H9 (cell line): Measurements from ENCODE around the gene CLIP4. TPM values are rescaled to one million over a fixed set of nuclear protein-coding genes. Genes with fewer than 3 reads are reported as not detected.

Experiments used
- DNase-seq: peaks from one replicate; pipeline ENCODE4 v3.0.0-alpha.2; 2017
- H2AFZ ChIP-seq: one replicate; pipeline ENCODE4 v1.6.1; 2013; ENCODE audit warnings: mild to moderate bottlenecking, low read length, control low read depth, moderate library complexity
- H2AK5ac ChIP-seq: 2 replicates; pipeline ENCODE4 v1.6.1; 2013; ENCODE audit warnings: low read length, control low read depth, mixed read lengths; ENCODE audit not compliant: insufficient read length
- H2BK120ac ChIP-seq: one replicate; pipeline ENCODE4 v1.6.1; 2013; ENCODE audit warnings: low read depth, mild to moderate bottlenecking, low read length, control low read depth, inconsistent platforms; ENCODE audit not compliant: poor library complexity, severe bottlenecking
- H2BK12ac ChIP-seq: 2 replicates; pipeline ENCODE4 v1.6.1; 2013; ENCODE audit warnings: low read length, control low read depth, mixed read lengths, low read depth; ENCODE audit not compliant: insufficient read length
- H2BK15ac ChIP-seq: 2 replicates; pipeline ENCODE4 v1.6.1; 2013; ENCODE audit warnings: low read depth, low read length, control low read depth
- H2BK20ac ChIP-seq: one replicate; pipeline ENCODE4 v1.6.1; 2013; ENCODE audit warnings: low read depth, mild to moderate bottlenecking, low read length, control low read depth, inconsistent platforms; ENCODE audit not compliant: poor library complexity, severe bottlenecking
- H2BK5ac ChIP-seq: 2 replicates; pipeline ENCODE4 v1.6.1; 2013; ENCODE audit warnings: low read length, control low read depth, mixed read lengths; ENCODE audit not compliant: insufficient read length
- H3K14ac ChIP-seq: 2 replicates; pipeline ENCODE4 v1.6.1; 2013; ENCODE audit warnings: low read length, control low read depth; ENCODE audit not compliant: insufficient read depth
- H3K18ac ChIP-seq: 2 replicates; pipeline ENCODE4 v1.6.1; 2013; ENCODE audit warnings: low read depth, mild to moderate bottlenecking, mixed read lengths, low read length, control low read depth; ENCODE audit not compliant: insufficient read length
- H3K23ac ChIP-seq: 2 replicates; pipeline ENCODE4 v1.6.1; 2013; ENCODE audit warnings: low read length, control low read depth, mixed read lengths, low read depth; ENCODE audit not compliant: insufficient read length
- H3K23me2 ChIP-seq: 2 replicates; pipeline ENCODE4 v1.6.1; 2013; ENCODE audit warnings: low read depth, mild to moderate bottlenecking, mixed read lengths, low read length, control low read depth; ENCODE audit not compliant: insufficient read length, poor library complexity, severe bottlenecking
- H3K27ac ChIP-seq: 2 replicates; pipeline ENCODE4 v1.5.1; 2013; ENCODE audit warnings: low read length, control low read depth, mixed read lengths, low read depth; ENCODE audit not compliant: insufficient read length
- H3K27me3 ChIP-seq: 2 replicates; pipeline ENCODE4 v1.6.1; 2013; ENCODE audit warnings: low read length, control low read depth, inconsistent platforms; ENCODE audit not compliant: insufficient read depth
- H3K4ac ChIP-seq: 2 replicates; pipeline ENCODE4 v1.6.1; 2013; ENCODE audit warnings: low read depth, mild to moderate bottlenecking, control low read depth, inconsistent platforms, low read length, moderate library complexity
- H3K4me1 ChIP-seq: 2 replicates; pipeline ENCODE4 v1.6.1; 2013; ENCODE audit warnings: low read length, control low read depth, inconsistent platforms; ENCODE audit not compliant: insufficient read depth
- H3K4me2 ChIP-seq: 2 replicates; pipeline ENCODE4 v1.6.1; 2013; ENCODE audit warnings: low read length, control low read depth, mixed read lengths; ENCODE audit not compliant: insufficient read length, insufficient read depth
- H3K56ac ChIP-seq: 2 replicates; pipeline ENCODE4 v1.6.1; 2013; ENCODE audit warnings: low read depth, mild to moderate bottlenecking, mixed read lengths, low read length, control low read depth; ENCODE audit not compliant: insufficient read length
- H3K79me1 ChIP-seq: 2 replicates; pipeline ENCODE4 v1.6.1; 2013; ENCODE audit warnings: low read depth, mild to moderate bottlenecking, moderate library complexity, low read length, control low read depth, inconsistent platforms; ENCODE audit not compliant: insufficient read depth, poor library complexity, severe bottlenecking
- H3K79me2 ChIP-seq: 2 replicates; pipeline ENCODE4 v1.6.1; 2013; ENCODE audit warnings: low read length, control low read depth, inconsistent platforms; ENCODE audit not compliant: insufficient read depth
- H3K9ac ChIP-seq: 2 replicates; pipeline ENCODE4 v1.6.1; 2013; ENCODE audit warnings: low read length, control low read depth, mixed read lengths; ENCODE audit not compliant: insufficient read length; ENCODE audit errors: extremely low read depth
- H3K9me3 ChIP-seq: one replicate; pipeline ENCODE4 v1.6.1; 2013; ENCODE audit warnings: low read depth, low read length, inconsistent platforms; ENCODE audit not compliant: control insufficient read depth
- H3T11ph ChIP-seq: one replicate; pipeline ENCODE4 v1.6.1; 2013; ENCODE audit warnings: mild to moderate bottlenecking, low read length, control low read depth, inconsistent platforms
- H4K20me1 ChIP-seq: one replicate; pipeline ENCODE4 v1.6.1; 2013; ENCODE audit not compliant: control insufficient read depth, insufficient read length, insufficient read depth
- H4K5ac ChIP-seq: 2 replicates; pipeline ENCODE4 v1.6.1; 2013; ENCODE audit warnings: low read depth, mild to moderate bottlenecking, mixed read lengths, low read length, control low read depth; ENCODE audit not compliant: insufficient read length
- H4K8ac ChIP-seq: replicated peaks from 2 replicates; pipeline ENCODE4 v1.6.1; 2013; ENCODE audit warnings: low read length, control low read depth, mixed read lengths, low read depth; ENCODE audit not compliant: insufficient read length
- H4K91ac ChIP-seq: 2 replicates; pipeline ENCODE4 v1.6.1; 2013; ENCODE audit warnings: low read depth, mild to moderate bottlenecking, moderate library complexity, mixed read lengths, low read length, control low read depth; ENCODE audit not compliant: insufficient read length
- H3K27ac Mint-ChIP-seq, 3 experiments: 2 replicates in 2 of 3; 3 replicates in 1 of 3; pipeline ENCODE4 v1.8.0; 2020 to 2021; ENCODE audit warnings: mixed read lengths in 3 of 3, mild to moderate bottlenecking in 1 of 3, moderate library complexity in 1 of 3
- H3K27me3 Mint-ChIP-seq: 2 replicates; pipeline ENCODE4 v1.8.0; 2021; ENCODE audit warnings: low read depth, mild to moderate bottlenecking, moderate library complexity, mixed read lengths
- H3K36me3 Mint-ChIP-seq, 3 experiments: 2 replicates in 2 of 3; 3 replicates in 1 of 3; pipeline ENCODE4 v1.8.0; 2020 to 2021; ENCODE audit warnings: low read depth in 3 of 3, mixed read lengths in 3 of 3; ENCODE audit not compliant: insufficient read depth in 1 of 3
- H3K4me1 Mint-ChIP-seq, 2 experiments: 2 replicates each; pipeline ENCODE4 v1.8.0; 2020; ENCODE audit warnings: mixed read lengths in 2 of 2
- H3K4me3 Mint-ChIP-seq, 2 experiments: 2 replicates in 1 of 2; 3 replicates in 1 of 2; pipeline ENCODE4 v1.8.0; 2020 to 2021; ENCODE audit warnings: mild to moderate bottlenecking in 2 of 2, mixed read lengths in 2 of 2, moderate library complexity in 1 of 2
- H3K9me3 Mint-ChIP-seq, 2 experiments: 2 replicates in 1 of 2; 3 replicates in 1 of 2; pipeline ENCODE4 v1.8.0; 2020; ENCODE audit warnings: mild to moderate bottlenecking in 2 of 2, mixed read lengths in 2 of 2, moderate library complexity in 1 of 2
- WGBS: extraction: QIAGEN DNeasy Blood & Tissue Kit; methylation state at CpG from one replicate; pipeline ENCODE4 v1.1.7; 2013; ENCODE audit warnings: missing lambda C conversion rate, low lambda C conversion rate, mixed read lengths; ENCODE audit not compliant: insufficient read length; ENCODE audit errors: extremely low coverage; 5-methylcytosine and 5-hydroxymethylcytosine counted together
- total RNA-seq: library from RNA; stranded (reverse); gene quantifications from 2 replicates; pipeline ENCODE4 v1.2.1, GENCODE V29; 2021
- TF ChIP-seq, protein P1 (sequence below): fragments of 200-600 bp; sonication (generic); conservative IDR thresholded peaks from 3 replicates; pipeline ENCODE4 v1.8.0; 2021; ENCODE audit warnings: antibody characterized with exemption, mild to moderate bottlenecking

CLIP4 gene
- total RNA-seq, 1 experiment from 2014 or later: 0.66 TPM

- Histone ChIP-seq H4K91ac (no peak overlapping the region), H3K4me2 (no peak overlapping the region), H3K9me3 (no peaks in the 10 kb centered on the region), H2BK120ac (no peak overlapping the region), H2BK12ac (no peak overlapping the region), H2BK15ac (no peak overlapping the region), H3K4me1 (no peaks in the 10 kb centered on the region; the same call in 1 of the 2 replicates), H4K8ac (no peak overlapping the region), H3K27me3 (no peaks in the 10 kb centered on the region), H3K27ac (no peak overlapping the region), H2AFZ (no peak overlapping the region), H3K4ac (no peak overlapping the region), H3K56ac (no peak overlapping the region), H4K5ac (no peak overlapping the region), H3K23me2 (no peaks in the 10 kb centered on the region), H3K79me1 (no peaks in the 10 kb centered on the region), H3K23ac (no peak overlapping the region), H3T11ph (no peak overlapping the region), H3K14ac (no peak overlapping the region), H2BK20ac (no peak overlapping the region), H3K9ac (no peak overlapping the region), H3K79me2 (no peaks in the 10 kb centered on the region), H2AK5ac (no peak overlapping the region), H3K18ac (no peak overlapping the region), H4K20me1 (no peaks in the 10 kb centered on the region), H2BK5ac (no peak overlapping the region)
- no peak overlapping the region for H3K4me3 Mint-ChIP-seq
- no peak for DNase-seq
- TF ChIP-seq, protein P1, sequence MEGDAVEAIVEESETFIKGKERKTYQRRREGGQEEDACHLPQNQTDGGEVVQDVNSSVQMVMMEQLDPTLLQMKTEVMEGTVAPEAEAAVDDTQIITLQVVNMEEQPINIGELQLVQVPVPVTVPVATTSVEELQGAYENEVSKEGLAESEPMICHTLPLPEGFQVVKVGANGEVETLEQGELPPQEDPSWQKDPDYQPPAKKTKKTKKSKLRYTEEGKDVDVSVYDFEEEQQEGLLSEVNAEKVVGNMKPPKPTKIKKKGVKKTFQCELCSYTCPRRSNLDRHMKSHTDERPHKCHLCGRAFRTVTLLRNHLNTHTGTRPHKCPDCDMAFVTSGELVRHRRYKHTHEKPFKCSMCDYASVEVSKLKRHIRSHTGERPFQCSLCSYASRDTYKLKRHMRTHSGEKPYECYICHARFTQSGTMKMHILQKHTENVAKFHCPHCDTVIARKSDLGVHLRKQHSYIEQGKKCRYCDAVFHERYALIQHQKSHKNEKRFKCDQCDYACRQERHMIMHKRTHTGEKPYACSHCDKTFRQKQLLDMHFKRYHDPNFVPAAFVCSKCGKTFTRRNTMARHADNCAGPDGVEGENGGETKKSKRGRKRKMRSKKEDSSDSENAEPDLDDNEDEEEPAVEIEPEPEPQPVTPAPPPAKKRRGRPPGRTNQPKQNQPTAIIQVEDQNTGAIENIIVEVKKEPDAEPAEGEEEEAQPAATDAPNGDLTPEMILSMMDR: no peak
- WGBS: no CpG with 5 or more reads among the region's 4 CpGs
- no peak overlapping the region for H3K27ac Mint-ChIP-seq
- H3K4me1 Mint-ChIP-seq: peaks cover 12% of the 10 kb centered on the region in 2 experiments
- no peaks in the 10 kb centered on the region for H3K9me3 Mint-ChIP-seq
- no peaks in the 10 kb centered on the region for H3K36me3 Mint-ChIP-seq
- peaks cover 2% of the 10 kb centered on the region; the same call in 1 of the 2 replicates for H3K27me3 Mint-ChIP-seq
Measured at GRCh38 chr2:29157131-29157530, 41.9 kb downstream of the CLIP4 start.
